ENCODE measurements around the gene TCERG1L.

The TCERG1L gene

DNA sequence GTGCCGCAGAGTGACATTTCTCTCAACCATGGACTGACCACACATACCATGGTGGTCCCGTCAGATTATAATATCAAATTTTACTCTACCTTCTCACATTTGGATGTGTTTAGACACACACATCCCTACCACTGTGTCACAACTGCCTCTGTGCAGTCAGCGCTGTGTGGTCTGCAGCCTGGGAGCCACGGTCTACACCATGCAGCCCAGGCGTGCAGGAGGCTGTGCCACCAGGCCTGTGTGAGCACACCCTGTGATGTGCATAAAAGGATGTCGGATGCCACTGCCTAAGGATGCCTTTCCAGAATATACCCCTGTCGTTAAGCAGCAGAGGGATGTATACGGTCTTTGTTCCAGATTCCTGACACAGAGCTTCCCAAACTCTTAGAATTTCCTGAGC is 150.4 kb downstream of the TCERG1L start:
- no peaks in the 10 kb centered on the region for H3K9me3 ChIP-seq (ENCODE audit: control insufficient read depth, low read length)
- H3K4me1 ChIP-seq = peaks cover 11% of the 10 kb centered on the region
- no peak overlapping the region for H3K4me3 ChIP-seq (ENCODE audit: low read depth, low read length)
- H3K27ac ChIP-seq = no peak overlapping the region
- no peak for TF ChIP-seq CTCF (IDR thresholded peaks at IDR 0.05)
- H3K27me3 ChIP-seq (ENCODE audit: control insufficient read depth, insufficient read depth, low read length) = no peaks in the 10 kb centered on the region
- no peak overlapping the region for H3K4me2 ChIP-seq (ENCODE audit: low read length)
- no peaks in the 10 kb centered on the region for H3K79me2 ChIP-seq
- H2AFZ ChIP-seq = no peak overlapping the region
- H3K36me3 ChIP-seq (ENCODE audit: control insufficient read depth, insufficient read depth, low read length) = no peaks in the 10 kb centered on the region
- no peak overlapping the region for H3K9ac ChIP-seq

GRCh38 chr10:131160219-131160875 is 151.2 kb downstream of the TCERG1L start:
- Histone ChIP-seq H3K9ac (no peak overlapping the region), H3K36me3 (ENCODE audit: control insufficient read depth, insufficient read depth, low read length) (no peaks in the 10 kb centered on the region), H3K4me1 (peaks cover 11% of the 10 kb centered on the region), H3K4me2 (ENCODE audit: low read length) (no peak overlapping the region), H3K9me3 (ENCODE audit: control insufficient read depth, low read length) (no peaks in the 10 kb centered on the region), H2AFZ (no peak overlapping the region), H3K4me3 (ENCODE audit: low read depth, low read length) (no peak overlapping the region), H3K79me2 (no peaks in the 10 kb centered on the region), H3K27me3 (ENCODE audit: control insufficient read depth, insufficient read depth, low read length) (no peaks in the 10 kb centered on the region), H3K27ac (no peak overlapping the region)
- TF ChIP-seq CTCF (IDR thresholded peaks at IDR 0.05) = no peak

GRCh38 chr10:131159771-131160170 is 151.8 kb downstream of the TCERG1L start:
- H2AFZ ChIP-seq = no peak overlapping the region
- H3K9ac ChIP-seq = no peak overlapping the region
- peaks cover 11% of the 10 kb centered on the region for H3K4me1 ChIP-seq
- H3K27me3 ChIP-seq (ENCODE audit: control insufficient read depth, insufficient read depth, low read length) = no peaks in the 10 kb centered on the region
- no peaks in the 10 kb centered on the region for H3K79me2 ChIP-seq
- TF ChIP-seq CTCF (IDR thresholded peaks at IDR 0.05) = no peak
- no peaks in the 10 kb centered on the region for H3K36me3 ChIP-seq (ENCODE audit: control insufficient read depth, insufficient read depth, low read length)
- no peak overlapping the region for H3K4me3 ChIP-seq (ENCODE audit: low read depth, low read length)
- H3K9me3 ChIP-seq (ENCODE audit: control insufficient read depth, low read length) = no peaks in the 10 kb centered on the region
- H3K4me2 ChIP-seq (ENCODE audit: low read length) = no peak overlapping the region
- no peak overlapping the region for H3K27ac ChIP-seq

GRCh38 chr10:131158695-131159094 is 152.8 kb downstream of the TCERG1L start:
- Histone ChIP-seq H3K4me3 (ENCODE audit: low read depth, low read length) (no peak overlapping the region), H3K9ac (no peak overlapping the region), H3K27me3 (ENCODE audit: control insufficient read depth, insufficient read depth, low read length) (no peaks in the 10 kb centered on the region), H3K9me3 (ENCODE audit: control insufficient read depth, low read length) (no peaks in the 10 kb centered on the region), H3K36me3 (ENCODE audit: control insufficient read depth, insufficient read depth, low read length) (no peaks in the 10 kb centered on the region), H3K4me1 (peaks cover 9% of the 10 kb centered on the region), H3K4me2 (ENCODE audit: low read length) (no peak overlapping the region), H2AFZ (no peak overlapping the region), H3K79me2 (no peaks in the 10 kb centered on the region), H3K27ac (no peak overlapping the region)
- TF ChIP-seq CTCF (IDR thresholded peaks at IDR 0.05) = no peak

- peaks cover 8% of the 10 kb centered on the region for H3K4me1 ChIP-seq
- no peak for TF ChIP-seq CTCF (IDR thresholded peaks at IDR 0.05)
- no peaks in the 10 kb centered on the region for H3K79me2 ChIP-seq
- H2AFZ ChIP-seq = no peak overlapping the region
- H3K4me2 ChIP-seq (ENCODE audit: low read length) = no peak overlapping the region
- H3K36me3 ChIP-seq (ENCODE audit: control insufficient read depth, insufficient read depth, low read length) = no peaks in the 10 kb centered on the region
- no peak overlapping the region for H3K9ac ChIP-seq
- H3K27me3 ChIP-seq (ENCODE audit: control insufficient read depth, insufficient read depth, low read length) = no peaks in the 10 kb centered on the region
- H3K4me3 ChIP-seq (ENCODE audit: low read depth, low read length) = no peak overlapping the region
- no peaks in the 10 kb centered on the region for H3K9me3 ChIP-seq (ENCODE audit: control insufficient read depth, low read length)
- H3K27ac ChIP-seq = no peak overlapping the region
Observed at GRCh38 chr10:131157899-131158298, 153.6 kb downstream of the TCERG1L start.
